SHP77 (cell line): ENCODE data around the gene EEA1.

Source experiments
- DNase-seq, 2 experiments: peaks; one replicate each; lab custom pipeline; 2025; lab: John Stamatoyannopoulos, UW

The EEA1 gene

DNA sequence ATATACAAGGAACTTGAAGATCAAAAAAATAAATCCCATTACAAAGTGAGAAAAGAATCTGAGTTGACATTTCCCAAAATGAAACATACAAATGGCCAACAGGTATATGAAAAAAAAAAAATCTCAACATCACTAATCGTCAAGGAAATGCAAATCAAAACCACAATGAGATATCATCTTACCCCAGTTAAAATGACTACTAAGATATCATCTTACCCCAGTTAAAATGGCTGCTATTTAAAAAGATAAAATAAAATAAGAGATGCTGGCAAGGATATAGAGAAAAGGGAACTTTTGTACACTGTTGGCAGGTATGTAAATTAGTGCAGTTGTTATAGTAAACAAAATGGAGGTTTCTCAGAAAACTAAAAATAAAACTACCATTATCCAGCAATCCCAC is 181.9 kb downstream of the EEA1 start:
- no peak for DNase-seq

GRCh38 chr12:92745856-92746550 is 183.1 kb downstream of the EEA1 start:
- peak; percentile 14 to 41 for DNase-seq

- DNase-seq, result no peak
These were observed 186.1 kb downstream of the EEA1 start for GRCh38 chr12:92743026-92743425.

- no peak for DNase-seq
These were observed 188.7 kb downstream of the EEA1 start for GRCh38 chr12:92740411-92740810.

GRCh38 chr12:92739113-92739512 is 190.0 kb downstream of the EEA1 start:
- no peak for DNase-seq

GRCh38 chr12:92737855-92738850 is 190.9 kb downstream of the EEA1 start:
- DNase-seq, result no peak

- DNase-seq, result no peak
These were observed 192.5 kb downstream of the EEA1 start for GRCh38 chr12:92736605-92737004.

- DNase-seq, result no peak
These were observed 193.9 kb downstream of the EEA1 start for GRCh38 chr12:92735131-92735721.

DNA sequence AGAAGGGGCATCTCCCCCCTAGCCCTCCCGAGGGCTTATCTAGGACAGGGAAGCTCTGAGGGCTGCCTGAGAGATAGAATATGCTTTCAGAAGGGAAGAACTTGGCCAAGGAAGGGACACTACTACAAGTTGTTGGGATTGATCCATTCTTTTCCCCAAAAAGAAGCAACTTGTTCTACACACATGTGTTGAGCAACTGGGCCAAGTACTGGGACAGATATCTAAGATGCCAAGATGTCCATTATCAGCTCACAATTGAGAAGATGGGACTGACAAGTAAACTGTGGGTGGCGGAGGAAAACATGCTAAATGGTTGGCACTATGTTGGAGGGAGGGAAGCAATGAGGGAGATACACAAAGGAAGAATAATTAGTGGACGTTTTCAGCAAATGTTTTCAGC is 195.4 kb downstream of the EEA1 start:
- no peak for DNase-seq

GRCh38 chr12:92733181-92733580 is 195.9 kb downstream of the EEA1 start:
- no peak for DNase-seq

GRCh38 chr12:92732716-92733115 is 196.4 kb downstream of the EEA1 start:
- DNase-seq, result no peak

DNA sequence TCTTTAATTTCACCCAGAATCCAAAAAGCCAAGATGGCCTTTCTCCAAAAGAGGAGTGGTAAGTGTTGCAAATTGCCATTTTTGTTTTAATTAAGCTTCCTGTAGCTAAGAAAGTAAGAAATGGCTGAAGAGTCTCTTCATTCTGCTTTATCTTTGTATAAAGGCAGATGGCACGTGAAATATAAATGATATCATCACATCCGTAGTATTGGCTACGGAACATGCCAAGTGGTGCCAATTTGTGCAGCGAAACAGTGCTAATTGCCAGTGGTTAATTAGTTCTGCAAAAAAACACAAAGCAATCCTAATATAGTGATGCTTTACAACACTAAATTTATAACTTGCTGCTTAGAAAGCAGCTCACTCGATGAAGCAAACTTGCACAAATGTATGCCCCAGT is 196.9 kb downstream of the EEA1 start:
- no peak for DNase-seq

DNA sequence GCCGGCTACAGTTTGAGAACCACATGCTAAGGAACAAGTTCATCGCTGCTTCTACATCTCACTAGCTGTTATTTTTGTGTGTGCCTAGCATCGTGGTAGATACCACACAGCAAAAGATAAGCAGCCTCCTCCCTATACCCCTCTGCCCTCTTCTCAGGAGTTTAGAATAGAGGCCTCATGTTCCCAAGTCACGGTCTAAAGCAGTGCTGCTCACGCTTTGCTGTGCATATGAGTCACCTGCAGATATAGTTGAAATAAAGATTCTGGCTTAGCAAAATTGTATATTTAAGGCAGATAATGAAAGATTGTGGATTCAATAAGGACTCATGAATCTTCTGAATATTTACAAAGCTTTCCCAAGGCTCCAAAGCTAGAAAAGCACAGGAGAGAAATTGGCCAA is 198.3 kb downstream of the EEA1 start:
- DNase-seq, result no peak

DNA sequence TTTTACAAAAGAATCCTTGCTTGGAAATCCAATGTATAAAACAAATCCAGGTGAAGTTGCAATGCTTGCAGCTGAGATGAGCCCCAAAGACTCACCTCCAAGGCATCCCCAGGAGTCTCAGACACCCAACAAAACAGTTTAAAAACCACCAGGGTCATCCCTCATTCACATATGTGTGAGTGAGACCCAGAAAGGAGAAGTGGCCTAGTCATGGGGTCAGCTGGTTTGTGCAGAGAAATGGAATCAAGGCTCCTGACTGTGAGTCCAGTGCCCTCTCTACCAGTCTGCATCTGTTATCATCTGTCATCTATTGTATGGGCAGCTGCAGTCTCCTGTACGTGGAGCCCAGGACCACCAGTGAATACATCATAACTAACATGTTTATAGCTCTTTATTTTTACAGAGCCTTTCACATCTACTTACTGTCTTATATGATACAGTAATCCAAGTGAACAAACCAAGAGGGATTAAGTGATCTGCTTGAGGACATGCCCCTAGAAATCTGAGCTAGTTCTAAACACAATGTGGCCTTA is 199.3 kb downstream of the EEA1 start:
- DNase-seq, result no peak

GRCh38 chr12:92726850-92727249 is 202.2 kb downstream of the EEA1 start:
- DNase-seq, result no peak

DNA sequence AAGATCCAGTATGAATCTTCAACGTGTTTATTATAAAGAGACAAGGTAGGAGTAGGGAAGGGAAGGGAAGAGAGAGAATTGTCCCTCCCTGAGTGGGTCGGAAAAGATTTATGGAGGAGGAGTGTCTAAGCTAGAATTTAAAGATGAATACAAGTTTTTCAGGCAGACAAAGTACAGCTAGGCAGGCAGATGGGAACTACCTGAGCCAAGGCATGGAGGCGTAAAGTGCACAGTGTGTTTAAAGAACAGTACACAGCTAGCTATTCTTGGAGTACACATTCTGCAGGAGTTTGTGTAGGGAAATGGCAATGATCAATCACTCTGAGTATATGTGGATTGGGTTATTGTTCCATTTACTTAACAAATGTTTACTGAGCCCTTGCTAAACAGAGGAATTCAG is 206.2 kb downstream of the EEA1 start:
- no peak for DNase-seq

GRCh38 chr12:92721656-92722055 is 207.4 kb downstream of the EEA1 start:
- no peak for DNase-seq

DNA sequence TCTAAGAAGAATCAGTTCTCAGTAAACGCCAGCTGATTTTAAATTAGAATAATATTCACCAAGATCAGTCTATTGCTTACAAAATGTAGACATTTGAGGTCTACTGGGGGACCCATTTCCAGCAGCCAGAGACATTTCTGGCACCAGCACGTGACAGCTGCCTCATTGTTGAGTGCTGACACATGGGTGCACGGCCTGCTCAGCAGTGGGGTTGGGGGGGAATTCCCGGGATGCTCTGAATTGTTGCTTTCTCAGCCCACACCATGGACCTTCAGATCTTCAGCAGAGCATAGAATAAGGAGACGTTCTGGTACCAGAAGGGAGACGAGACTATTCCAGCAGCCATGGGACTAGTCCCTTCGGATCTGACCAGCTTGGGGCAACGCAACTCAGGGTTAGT is 208.0 kb downstream of the EEA1 start:
- DNase-seq, result no peak
